ENCODE results near the gene UPP2. TPM values are rescaled to one million over a fixed set of nuclear protein-coding genes. Genes with fewer than 3 reads are reported as not detected.

The UPP2 gene
- total and polyA plus RNA-seq, 2 of the 8 experiments (the other 6 are each of a cell fraction or from before 2014, with no cell fraction given) = not detected

- TF ChIP-seq NANOG (IDR thresholded peaks at IDR 0.05; ENCODE audit: insufficient read depth, low read depth, low read length, poor library complexity, severe bottlenecking) (no peak), RAD21 (IDR thresholded peaks at IDR 0.05 in 1 of 2, conservative IDR thresholded peaks at IDR 0.05 in 1 of 2; ENCODE audit: low read depth in 2 of 2, low read length in 2 of 2) (no peak), RFX5 (IDR thresholded peaks at IDR 0.05; ENCODE audit: borderline replicate concordance, low read depth, low read length) (no peak), BCL11A (IDR thresholded peaks at IDR 0.05; ENCODE audit: low read depth in 2 of 2, low read length in 2 of 2) (no peak), CHD7 (IDR thresholded peaks at IDR 0.05; ENCODE audit: insufficient replicate concordance, low read length) (no peak), GABPA (IDR thresholded peaks at IDR 0.05; ENCODE audit: borderline replicate concordance, insufficient read depth, low read length) (no peak), ZNF274 (IDR thresholded peaks at IDR 0.05; ENCODE audit: borderline replicate concordance, extremely low read depth, low read length) (no peak)
Measured at GRCh38 chr2:158127380-158127804, 25.7 kb downstream of the UPP2 start (continued).
